H9 (cell line): ENCODE measurements around the gene OR4D2. TPM values are rescaled to one million over a fixed set of nuclear protein-coding genes. Genes with fewer than 3 reads are reported as not detected.

ENCODE experiments used
- DNase-seq: peaks from one replicate; pipeline ENCODE4 v3.0.0-alpha.2; 2017
- H2AFZ ChIP-seq: one replicate; pipeline ENCODE4 v1.6.1; 2013; ENCODE audit warnings: mild to moderate bottlenecking, low read length, control low read depth, moderate library complexity
- H2AK5ac ChIP-seq: 2 replicates; pipeline ENCODE4 v1.6.1; 2013; ENCODE audit warnings: low read length, control low read depth, mixed read lengths; ENCODE audit not compliant: insufficient read length
- H2BK120ac ChIP-seq: one replicate; pipeline ENCODE4 v1.6.1; 2013; ENCODE audit warnings: low read depth, mild to moderate bottlenecking, low read length, control low read depth, inconsistent platforms; ENCODE audit not compliant: poor library complexity, severe bottlenecking
- H2BK12ac ChIP-seq: 2 replicates; pipeline ENCODE4 v1.6.1; 2013; ENCODE audit warnings: low read length, control low read depth, mixed read lengths, low read depth; ENCODE audit not compliant: insufficient read length
- H2BK15ac ChIP-seq: 2 replicates; pipeline ENCODE4 v1.6.1; 2013; ENCODE audit warnings: low read depth, low read length, control low read depth
- H2BK20ac ChIP-seq: one replicate; pipeline ENCODE4 v1.6.1; 2013; ENCODE audit warnings: low read depth, mild to moderate bottlenecking, low read length, control low read depth, inconsistent platforms; ENCODE audit not compliant: poor library complexity, severe bottlenecking
- H2BK5ac ChIP-seq: 2 replicates; pipeline ENCODE4 v1.6.1; 2013; ENCODE audit warnings: low read length, control low read depth, mixed read lengths; ENCODE audit not compliant: insufficient read length
- H3K14ac ChIP-seq: 2 replicates; pipeline ENCODE4 v1.6.1; 2013; ENCODE audit warnings: low read length, control low read depth; ENCODE audit not compliant: insufficient read depth
- H3K18ac ChIP-seq: 2 replicates; pipeline ENCODE4 v1.6.1; 2013; ENCODE audit warnings: low read depth, mild to moderate bottlenecking, mixed read lengths, low read length, control low read depth; ENCODE audit not compliant: insufficient read length
- H3K23ac ChIP-seq: 2 replicates; pipeline ENCODE4 v1.6.1; 2013; ENCODE audit warnings: low read length, control low read depth, mixed read lengths, low read depth; ENCODE audit not compliant: insufficient read length
- H3K23me2 ChIP-seq: 2 replicates; pipeline ENCODE4 v1.6.1; 2013; ENCODE audit warnings: low read depth, mild to moderate bottlenecking, mixed read lengths, low read length, control low read depth; ENCODE audit not compliant: insufficient read length, poor library complexity, severe bottlenecking
- H3K27ac ChIP-seq: 2 replicates; pipeline ENCODE4 v1.5.1; 2013; ENCODE audit warnings: low read length, control low read depth, mixed read lengths, low read depth; ENCODE audit not compliant: insufficient read length
- H3K27me3 ChIP-seq: 2 replicates; pipeline ENCODE4 v1.6.1; 2013; ENCODE audit warnings: low read length, control low read depth, inconsistent platforms; ENCODE audit not compliant: insufficient read depth
- H3K4ac ChIP-seq: 2 replicates; pipeline ENCODE4 v1.6.1; 2013; ENCODE audit warnings: low read depth, mild to moderate bottlenecking, control low read depth, inconsistent platforms, low read length, moderate library complexity
- H3K4me1 ChIP-seq: 2 replicates; pipeline ENCODE4 v1.6.1; 2013; ENCODE audit warnings: low read length, control low read depth, inconsistent platforms; ENCODE audit not compliant: insufficient read depth
- H3K4me2 ChIP-seq: 2 replicates; pipeline ENCODE4 v1.6.1; 2013; ENCODE audit warnings: low read length, control low read depth, mixed read lengths; ENCODE audit not compliant: insufficient read length, insufficient read depth
- H3K56ac ChIP-seq: 2 replicates; pipeline ENCODE4 v1.6.1; 2013; ENCODE audit warnings: low read depth, mild to moderate bottlenecking, mixed read lengths, low read length, control low read depth; ENCODE audit not compliant: insufficient read length
- H3K79me1 ChIP-seq: 2 replicates; pipeline ENCODE4 v1.6.1; 2013; ENCODE audit warnings: low read depth, mild to moderate bottlenecking, moderate library complexity, low read length, control low read depth, inconsistent platforms; ENCODE audit not compliant: insufficient read depth, poor library complexity, severe bottlenecking
- H3K79me2 ChIP-seq: 2 replicates; pipeline ENCODE4 v1.6.1; 2013; ENCODE audit warnings: low read length, control low read depth, inconsistent platforms; ENCODE audit not compliant: insufficient read depth
- H3K9ac ChIP-seq: 2 replicates; pipeline ENCODE4 v1.6.1; 2013; ENCODE audit warnings: low read length, control low read depth, mixed read lengths; ENCODE audit not compliant: insufficient read length; ENCODE audit errors: extremely low read depth
- H3K9me3 ChIP-seq: one replicate; pipeline ENCODE4 v1.6.1; 2013; ENCODE audit warnings: low read depth, low read length, inconsistent platforms; ENCODE audit not compliant: control insufficient read depth
- H3T11ph ChIP-seq: one replicate; pipeline ENCODE4 v1.6.1; 2013; ENCODE audit warnings: mild to moderate bottlenecking, low read length, control low read depth, inconsistent platforms
- H4K20me1 ChIP-seq: one replicate; pipeline ENCODE4 v1.6.1; 2013; ENCODE audit not compliant: control insufficient read depth, insufficient read length, insufficient read depth
- H4K5ac ChIP-seq: 2 replicates; pipeline ENCODE4 v1.6.1; 2013; ENCODE audit warnings: low read depth, mild to moderate bottlenecking, mixed read lengths, low read length, control low read depth; ENCODE audit not compliant: insufficient read length
- H4K8ac ChIP-seq: replicated peaks from 2 replicates; pipeline ENCODE4 v1.6.1; 2013; ENCODE audit warnings: low read length, control low read depth, mixed read lengths, low read depth; ENCODE audit not compliant: insufficient read length
- H4K91ac ChIP-seq: 2 replicates; pipeline ENCODE4 v1.6.1; 2013; ENCODE audit warnings: low read depth, mild to moderate bottlenecking, moderate library complexity, mixed read lengths, low read length, control low read depth; ENCODE audit not compliant: insufficient read length
- H3K27ac Mint-ChIP-seq, 3 experiments: 2 replicates in 2 of 3; 3 replicates in 1 of 3; pipeline ENCODE4 v1.8.0; 2020 to 2021; ENCODE audit warnings: mixed read lengths in 3 of 3, mild to moderate bottlenecking in 1 of 3, moderate library complexity in 1 of 3
- H3K27me3 Mint-ChIP-seq: 2 replicates; pipeline ENCODE4 v1.8.0; 2021; ENCODE audit warnings: low read depth, mild to moderate bottlenecking, moderate library complexity, mixed read lengths
- H3K36me3 Mint-ChIP-seq, 3 experiments: 2 replicates in 2 of 3; 3 replicates in 1 of 3; pipeline ENCODE4 v1.8.0; 2020 to 2021; ENCODE audit warnings: low read depth in 3 of 3, mixed read lengths in 3 of 3; ENCODE audit not compliant: insufficient read depth in 1 of 3
- H3K4me1 Mint-ChIP-seq, 2 experiments: 2 replicates each; pipeline ENCODE4 v1.8.0; 2020; ENCODE audit warnings: mixed read lengths in 2 of 2
- H3K4me3 Mint-ChIP-seq, 2 experiments: 2 replicates in 1 of 2; 3 replicates in 1 of 2; pipeline ENCODE4 v1.8.0; 2020 to 2021; ENCODE audit warnings: mild to moderate bottlenecking in 2 of 2, mixed read lengths in 2 of 2, moderate library complexity in 1 of 2
- H3K9me3 Mint-ChIP-seq, 2 experiments: 2 replicates in 1 of 2; 3 replicates in 1 of 2; pipeline ENCODE4 v1.8.0; 2020; ENCODE audit warnings: mild to moderate bottlenecking in 2 of 2, mixed read lengths in 2 of 2, moderate library complexity in 1 of 2
- WGBS: extraction: QIAGEN DNeasy Blood & Tissue Kit; methylation state at CpG from one replicate; pipeline ENCODE4 v1.1.7; 2013; ENCODE audit warnings: missing lambda C conversion rate, low lambda C conversion rate, mixed read lengths; ENCODE audit not compliant: insufficient read length; ENCODE audit errors: extremely low coverage; 5-methylcytosine and 5-hydroxymethylcytosine counted together
- total RNA-seq: library from RNA; stranded (reverse); gene quantifications from 2 replicates; pipeline ENCODE4 v1.2.1, GENCODE V29; 2021
- TF ChIP-seq, protein P1 (sequence below): fragments of 200-600 bp; sonication (generic); conservative IDR thresholded peaks from 3 replicates; pipeline ENCODE4 v1.8.0; 2021; ENCODE audit warnings: antibody characterized with exemption, mild to moderate bottlenecking

The OR4D2 gene
- total RNA-seq, 1 experiment from 2014 or later = not detected

DNA sequence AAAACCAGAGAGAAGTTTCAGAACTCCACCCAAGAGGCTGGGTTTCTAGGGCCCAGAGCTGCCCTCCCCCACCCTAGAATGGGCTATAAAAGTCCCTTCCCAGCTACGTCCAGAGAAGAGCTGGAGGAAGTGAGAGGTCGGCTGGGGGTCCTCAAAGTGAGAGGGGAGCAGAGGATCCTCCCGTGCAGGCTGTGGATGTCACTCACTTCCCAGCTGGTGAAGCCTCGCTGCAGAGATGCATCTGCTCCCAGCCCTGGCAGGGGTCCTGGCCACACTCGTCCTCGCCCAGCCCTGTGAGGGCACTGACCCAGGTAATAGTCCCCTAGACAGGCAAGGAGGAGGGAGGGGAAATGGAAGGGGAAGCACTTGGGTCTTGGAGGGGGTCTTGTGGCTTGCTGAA, 25.8 kb downstream of the OR4D2 start, which contains the start of gene EPX:
Gene EPX, plus strand, starts transcription at position 115 of the 400 bp plus-strand sequence. Its CDS starts 121 bp downstream, at position 236.
- Histone ChIP-seq H3T11ph (no peak within 1 kb of the TSS), H3K9me3 (no peaks in the 10 kb centered on the region), H3K79me2 (no peaks in the 10 kb centered on the region), H3K27ac (no peak within 1 kb of the TSS), H2BK5ac (no peak within 1 kb of the TSS), H2BK20ac (no peak within 1 kb of the TSS), H3K56ac (no peak within 1 kb of the TSS), H3K14ac (no peak within 1 kb of the TSS), H3K23ac (no peak within 1 kb of the TSS), H4K8ac (no peak within 1 kb of the TSS), H3K18ac (no peak within 1 kb of the TSS), H3K4me1 (no peaks in the 10 kb centered on the region), H2AFZ (no peak within 1 kb of the TSS), H3K79me1 (no peaks in the 10 kb centered on the region), H2BK15ac (no peak within 1 kb of the TSS), H2BK120ac (no peak within 1 kb of the TSS), H4K5ac (no peak within 1 kb of the TSS), H4K20me1 (no peaks in the 10 kb centered on the region), H2AK5ac (no peak within 1 kb of the TSS), H3K9ac (no peak within 1 kb of the TSS), H3K27me3 (no peaks in the 10 kb centered on the region), H3K4ac (no peak within 1 kb of the TSS), H4K91ac (no peak within 1 kb of the TSS), H3K23me2 (no peaks in the 10 kb centered on the region), H2BK12ac (no peak within 1 kb of the TSS), H3K4me2 (no peak within 1 kb of the TSS)
- no peak within 1 kb of the TSS for H3K27ac Mint-ChIP-seq
- H3K9me3 Mint-ChIP-seq = no peaks in the 10 kb centered on the region
- peaks cover 17% of the 10 kb centered on the region for H3K27me3 Mint-ChIP-seq
- TF ChIP-seq, protein P1, sequence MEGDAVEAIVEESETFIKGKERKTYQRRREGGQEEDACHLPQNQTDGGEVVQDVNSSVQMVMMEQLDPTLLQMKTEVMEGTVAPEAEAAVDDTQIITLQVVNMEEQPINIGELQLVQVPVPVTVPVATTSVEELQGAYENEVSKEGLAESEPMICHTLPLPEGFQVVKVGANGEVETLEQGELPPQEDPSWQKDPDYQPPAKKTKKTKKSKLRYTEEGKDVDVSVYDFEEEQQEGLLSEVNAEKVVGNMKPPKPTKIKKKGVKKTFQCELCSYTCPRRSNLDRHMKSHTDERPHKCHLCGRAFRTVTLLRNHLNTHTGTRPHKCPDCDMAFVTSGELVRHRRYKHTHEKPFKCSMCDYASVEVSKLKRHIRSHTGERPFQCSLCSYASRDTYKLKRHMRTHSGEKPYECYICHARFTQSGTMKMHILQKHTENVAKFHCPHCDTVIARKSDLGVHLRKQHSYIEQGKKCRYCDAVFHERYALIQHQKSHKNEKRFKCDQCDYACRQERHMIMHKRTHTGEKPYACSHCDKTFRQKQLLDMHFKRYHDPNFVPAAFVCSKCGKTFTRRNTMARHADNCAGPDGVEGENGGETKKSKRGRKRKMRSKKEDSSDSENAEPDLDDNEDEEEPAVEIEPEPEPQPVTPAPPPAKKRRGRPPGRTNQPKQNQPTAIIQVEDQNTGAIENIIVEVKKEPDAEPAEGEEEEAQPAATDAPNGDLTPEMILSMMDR = no peak
- no peak within 1 kb of the TSS for H3K4me3 Mint-ChIP-seq
- no CpG with 5 or more reads among the region's 6 CpGs for WGBS
- H3K36me3 Mint-ChIP-seq = no peaks in the 10 kb centered on the region
- DNase-seq = no peak
- H3K4me1 Mint-ChIP-seq = peaks cover 5 to 7% of the 10 kb centered on the region in 2 experiments; a peak in 3 of 4 replicates
